HEK293 (cell line): ENCODE measurements around the gene LRP2BP.

Experiments
- CTCF ChIA-PET: fragments of 350-600 bp; formaldehyde crosslinking; extraction: SDS; loops from one replicate; lab custom pipeline; 2021; ENCODE audit warnings: antibody characterized with exemption; lab: Yijun Ruan, JAX
- POLR2A ChIA-PET: fragments of 300-600 bp; formaldehyde crosslinking; extraction: SDS; loops from one replicate; lab custom pipeline; 2020; ENCODE audit warnings: antibody characterized with exemption, inconsistent platforms; lab: Yijun Ruan, JAX
- H3K27ac ChIP-seq: fragments of 200-500 bp; sonication (Bioruptor generic); 2 replicates; pipeline ENCODE4 v1.5.1; 2014; ENCODE audit warnings: low read depth, low read length, control low read depth, inconsistent platforms; ENCODE audit errors: extremely low read depth
- H3K36me3 ChIP-seq, 2 experiments: fragments of 200-500 bp in 1 of 2; sonication (Bioruptor generic) in 1 of 2; 1 replicate in 1 of 2; 2 replicates in 1 of 2; pipeline ENCODE4 v1.5.1; 2014 to 2017; ENCODE audit warnings: inconsistent platforms in 2 of 2, low read length in 2 of 2; ENCODE audit not compliant: control insufficient read depth in 2 of 2, insufficient read depth in 1 of 2
- H3K4me1 ChIP-seq: fragments of 200-500 bp; sonication (Bioruptor generic); 2 replicates; pipeline ENCODE4 v1.5.1; 2014; ENCODE audit warnings: mild to moderate bottlenecking, low read length, inconsistent platforms; ENCODE audit not compliant: control insufficient read depth, insufficient read depth
- H3K4me3 ChIP-seq: 2 replicates; pipeline ENCODE4 v1.5.1; 2011; ENCODE audit warnings: low read depth, mild to moderate bottlenecking, control low read depth, low read length, moderate library complexity
- H3K9me3 ChIP-seq: fragments of 200-500 bp; sonication (Bioruptor generic); 2 replicates; pipeline ENCODE4 v1.5.1; 2014; ENCODE audit warnings: low read depth, low read length, inconsistent platforms; ENCODE audit not compliant: control insufficient read depth, insufficient read depth
- BCL6B ChIP-seq: fragments of 450-650 bp; formaldehyde crosslinking; IDR thresholded peaks from 2 replicates; pipeline ENCODE4 v1.5.1; 2017; ENCODE audit warnings: missing biosample characterization, missing genetic modification characterization
- KLF8 ChIP-seq: fragments of 450-650 bp; formaldehyde crosslinking; IDR thresholded peaks from 2 replicates; pipeline ENCODE4 v1.5.1; 2016; ENCODE audit warnings: missing biosample characterization, missing genetic modification characterization
- KLF9 ChIP-seq: fragments of 450-650 bp; formaldehyde crosslinking; IDR thresholded peaks from 2 replicates; pipeline ENCODE4 v1.5.1; 2016; ENCODE audit warnings: missing biosample characterization, missing genetic modification characterization, low read depth
- PATZ1 ChIP-seq: fragments of 450-650 bp; formaldehyde crosslinking; IDR thresholded peaks from 2 replicates; pipeline ENCODE4 v1.5.1; 2016; ENCODE audit warnings: missing biosample characterization, missing genetic modification characterization
- REPIN1 ChIP-seq: fragments of 450-650 bp; formaldehyde crosslinking; IDR thresholded peaks from 2 replicates; pipeline ENCODE4 v1.5.1; 2017; ENCODE audit warnings: missing biosample characterization, missing genetic modification characterization, low read depth
- TSHZ1 ChIP-seq: fragments of 450-650 bp; formaldehyde crosslinking; IDR thresholded peaks from 2 replicates; pipeline ENCODE4 v1.5.1; 2016; ENCODE audit warnings: missing biosample characterization, missing genetic modification characterization, borderline replicate concordance
- ZNF132 ChIP-seq: fragments of 450-650 bp; formaldehyde crosslinking; IDR thresholded peaks from 2 replicates; pipeline ENCODE4 v1.5.1; 2017; ENCODE audit warnings: missing biosample characterization, missing genetic modification characterization, borderline replicate concordance
- ZNF155 ChIP-seq: fragments of 450-650 bp; formaldehyde crosslinking; IDR thresholded peaks from 2 replicates; pipeline ENCODE4 v1.5.1; 2016; ENCODE audit warnings: missing biosample characterization, missing genetic modification characterization
- ZNF202 ChIP-seq: fragments of 450-650 bp; formaldehyde crosslinking; IDR thresholded peaks from 2 replicates; pipeline ENCODE4 v1.5.1; 2016; ENCODE audit warnings: missing biosample characterization, missing genetic modification characterization, borderline replicate concordance
- ZNF302 ChIP-seq: fragments of 450-650 bp; formaldehyde crosslinking; IDR thresholded peaks from 2 replicates; pipeline ENCODE4 v1.5.1; 2016; ENCODE audit warnings: missing biosample characterization, missing genetic modification characterization, low read depth
- ZNF37A ChIP-seq: fragments of 450-650 bp; IDR thresholded peaks from 2 replicates; pipeline ENCODE4 v1.5.1; 2018; ENCODE audit warnings: missing biosample characterization, missing genetic modification characterization
- ZNF449 ChIP-seq: fragments of 450-650 bp; formaldehyde crosslinking; IDR thresholded peaks from 2 replicates; pipeline ENCODE4 v1.5.1; 2017; ENCODE audit warnings: missing biosample characterization, mild to moderate bottlenecking, missing genetic modification characterization, moderate library complexity
- ZNF558 ChIP-seq: fragments of 450-650 bp; formaldehyde crosslinking; IDR thresholded peaks from 2 replicates; pipeline ENCODE4 v1.5.1; 2016; ENCODE audit warnings: missing biosample characterization, missing genetic modification characterization
- ZNF610 ChIP-seq: fragments of 450-650 bp; formaldehyde crosslinking; IDR thresholded peaks from 2 replicates; pipeline ENCODE4 v1.5.1; 2016; ENCODE audit warnings: missing biosample characterization, missing genetic modification characterization, borderline replicate concordance
- ZNF621 ChIP-seq: fragments of 450-650 bp; formaldehyde crosslinking; IDR thresholded peaks from 2 replicates; pipeline ENCODE4 v1.5.1; 2017; ENCODE audit warnings: missing biosample characterization, missing genetic modification characterization
- ZNF692 ChIP-seq: fragments of 450-650 bp; formaldehyde crosslinking; IDR thresholded peaks from 2 replicates; pipeline ENCODE4 v1.5.1; 2016; ENCODE audit warnings: missing biosample characterization, missing genetic modification characterization
- ZNF701 ChIP-seq: fragments of 450-650 bp; formaldehyde crosslinking; IDR thresholded peaks from 2 replicates; pipeline ENCODE4 v1.5.1; 2016; ENCODE audit warnings: missing biosample characterization, missing genetic modification characterization
- ZNF776 ChIP-seq: fragments of 450-650 bp; formaldehyde crosslinking; IDR thresholded peaks from 2 replicates; pipeline ENCODE4 v1.5.0; 2017; ENCODE audit warnings: missing biosample characterization, missing genetic modification characterization, borderline replicate concordance

LRP2BP gene

GRCh38 chr4:185361872-185362271, 33.9 kb downstream of the LRP2BP start:
- ChIA-PET POLR2A (no interaction called here), CTCF (interaction anchor here (0.7 kb wide), 1 partner anchor 64 kb away, joined by 3 read pairs; the partner anchor contains the start of gene UFSP2)
- Histone ChIP-seq H3K9me3 (no peaks in the 10 kb centered on the region), H3K4me1 (peaks cover 4% of the 10 kb centered on the region; the same call in 1 of the 2 replicates), H3K4me3 (no peak overlapping the region), H3K36me3 (peaks cover 0 to 27% of the 10 kb centered on the region in 2 experiments)
- TF ChIP-seq ZNF132 (tag by site-specific recombination) (no peak), ZNF155 (no peak)
- TF ChIP-seq, all 188 proteins: peak for 0
- H3K27ac ChIP-seq: no peak overlapping the region

- peaks cover 0 to 34% of the 10 kb centered on the region in 2 experiments for H3K36me3 ChIP-seq
- no peak overlapping the region for H3K27ac ChIP-seq
- peaks cover 4% of the 10 kb centered on the region; the same call in 1 of the 2 replicates for H3K4me1 ChIP-seq
- H3K4me3 ChIP-seq: no peak overlapping the region
- no peaks in the 10 kb centered on the region for H3K9me3 ChIP-seq
- TF ChIP-seq ZNF621 (tag by site-specific recombination) (no peak), ZNF776 (tag by site-specific recombination) (no peak), PATZ1 (tag by site-specific recombination) (no peak), ZNF449 (tag by site-specific recombination) (no peak), KLF9 (no peak), ZNF610 (no peak), ZNF701 (tag by site-specific recombination) (no peak), ZNF202 (no peak), ZNF302 (no peak), KLF8 (tag by site-specific recombination) (no peak), ZNF692 (tag by site-specific recombination) (no peak), TSHZ1 (tag by site-specific recombination) (no peak), REPIN1 (tag by site-specific recombination) (no peak), ZNF558 (no peak), BCL6B (tag by site-specific recombination) (no peak), ZNF37A (tag by site-specific recombination) (no peak)
- TF ChIP-seq, all 188 proteins: peak for 0
- POLR2A ChIA-PET: no interaction called here
- CTCF ChIA-PET: no interaction called here
These were observed 35.8 kb downstream of the LRP2BP start for GRCh38 chr4:185359767-185360446.
